HEK293 (cell line): ENCODE measurements around the gene GID8.

Experiments used
- BCL11A ChIP-seq: fragments of 450-650 bp; formaldehyde crosslinking; IDR thresholded peaks from 2 replicates; pipeline ENCODE4 v1.5.1; 2016; ENCODE audit warnings: low read depth, missing biosample characterization, missing genetic modification characterization
- GLIS1 ChIP-seq: fragments of 450-650 bp; formaldehyde crosslinking; IDR thresholded peaks from 2 replicates; pipeline ENCODE4 v1.5.1; 2016; ENCODE audit warnings: missing biosample characterization, missing genetic modification characterization
- HOXA7 ChIP-seq: sonication (generic); formaldehyde crosslinking; IDR thresholded peaks from 2 replicates; pipeline ENCODE4 v1.8.1; 2022; ENCODE audit warnings: missing genetic modification reagents, borderline replicate concordance
- HOXC10 ChIP-seq: sonication (generic); formaldehyde crosslinking; IDR thresholded peaks from 2 replicates; pipeline ENCODE4 v1.8.1; 2023; ENCODE audit warnings: mild to moderate bottlenecking, missing genetic modification reagents
- HOXD13 ChIP-seq: sonication (generic); formaldehyde crosslinking; IDR thresholded peaks from 2 replicates; pipeline ENCODE4 v1.8.0; 2022; ENCODE audit warnings: missing genetic modification reagents, borderline replicate concordance
- IKZF3 ChIP-seq: fragments of 450-650 bp; IDR thresholded peaks from 2 replicates; pipeline ENCODE4 v1.5.0; 2018; ENCODE audit warnings: missing biosample characterization, mild to moderate bottlenecking, missing genetic modification characterization, moderate library complexity
- INSM2 ChIP-seq: fragments of 450-650 bp; formaldehyde crosslinking; IDR thresholded peaks from 2 replicates; pipeline ENCODE4 v1.5.1; 2016; ENCODE audit warnings: missing biosample characterization, missing genetic modification characterization
- KLF1 ChIP-seq: fragments of 450-650 bp; formaldehyde crosslinking; IDR thresholded peaks from 2 replicates; pipeline ENCODE4 v1.5.1; 2016; ENCODE audit warnings: missing biosample characterization, missing genetic modification characterization
- KLF17 ChIP-seq: fragments of 450-650 bp; formaldehyde crosslinking; IDR thresholded peaks from 2 replicates; pipeline ENCODE4 v1.5.1; 2016; ENCODE audit warnings: missing biosample characterization, missing genetic modification characterization
- MZF1 ChIP-seq: fragments of 450-650 bp; formaldehyde crosslinking; IDR thresholded peaks from 2 replicates; pipeline ENCODE4 v1.5.1; 2017; ENCODE audit warnings: missing biosample characterization, missing genetic modification characterization, borderline replicate concordance
- PBX3 ChIP-seq: sonication (generic); formaldehyde crosslinking; IDR thresholded peaks from 2 replicates; pipeline ENCODE4 v1.8.1; 2022; ENCODE audit warnings: mild to moderate bottlenecking, moderate library complexity, missing genetic modification reagents
- PRDM1 ChIP-seq: fragments of 450-650 bp; formaldehyde crosslinking; IDR thresholded peaks from 2 replicates; pipeline ENCODE4; 2016; ENCODE audit warnings: missing biosample characterization, missing genetic modification characterization
- REPIN1 ChIP-seq: fragments of 450-650 bp; formaldehyde crosslinking; IDR thresholded peaks from 2 replicates; pipeline ENCODE4 v1.5.1; 2017; ENCODE audit warnings: missing biosample characterization, missing genetic modification characterization, low read depth
- ZBTB17 ChIP-seq: fragments of 450-650 bp; formaldehyde crosslinking; IDR thresholded peaks from 2 replicates; pipeline ENCODE4 v1.5.1; 2016; ENCODE audit warnings: missing biosample characterization, missing genetic modification characterization
- ZBTB44 ChIP-seq: fragments of 450-650 bp; IDR thresholded peaks from 2 replicates; pipeline ENCODE4 v1.5.1; 2018; ENCODE audit warnings: missing biosample characterization, mild to moderate bottlenecking, missing genetic modification characterization
- ZIC2 ChIP-seq: fragments of 450-650 bp; formaldehyde crosslinking; IDR thresholded peaks from 2 replicates; pipeline ENCODE4 v1.5.1; 2016; ENCODE audit warnings: missing biosample characterization, missing genetic modification characterization
- ZNF155 ChIP-seq: fragments of 450-650 bp; formaldehyde crosslinking; IDR thresholded peaks from 2 replicates; pipeline ENCODE4 v1.5.1; 2016; ENCODE audit warnings: missing biosample characterization, missing genetic modification characterization
- ZNF174 ChIP-seq: fragments of 450-650 bp; formaldehyde crosslinking; IDR thresholded peaks from 2 replicates; pipeline ENCODE4 v1.5.0; 2017; ENCODE audit warnings: missing biosample characterization, mild to moderate bottlenecking, missing genetic modification characterization
- ZNF239 ChIP-seq: fragments of 450-650 bp; formaldehyde crosslinking; IDR thresholded peaks from 2 replicates; pipeline ENCODE4 v1.5.1; 2016; ENCODE audit warnings: missing biosample characterization, missing genetic modification characterization
- ZNF302 ChIP-seq: fragments of 450-650 bp; formaldehyde crosslinking; IDR thresholded peaks from 2 replicates; pipeline ENCODE4 v1.5.1; 2016; ENCODE audit warnings: missing biosample characterization, missing genetic modification characterization, low read depth
- ZNF311 ChIP-seq: fragments of 450-650 bp; formaldehyde crosslinking; IDR thresholded peaks from 2 replicates; pipeline ENCODE4 v1.5.1; 2017; ENCODE audit warnings: missing biosample characterization, missing genetic modification characterization, borderline replicate concordance
- ZNF350 ChIP-seq: fragments of 450-650 bp; formaldehyde crosslinking; IDR thresholded peaks from 2 replicates; pipeline ENCODE4 v1.5.0; 2017; ENCODE audit warnings: missing biosample characterization, mild to moderate bottlenecking, missing genetic modification characterization
- ZNF404 ChIP-seq: fragments of 450-650 bp; formaldehyde crosslinking; IDR thresholded peaks from 2 replicates; pipeline ENCODE4 v1.5.1; 2017; ENCODE audit warnings: missing biosample characterization, missing genetic modification characterization
- ZNF48 ChIP-seq: fragments of 450-650 bp; formaldehyde crosslinking; IDR thresholded peaks from 2 replicates; pipeline ENCODE4 v1.5.1; 2016; ENCODE audit warnings: missing biosample characterization, missing genetic modification characterization
- ZNF548 ChIP-seq: fragments of 450-650 bp; formaldehyde crosslinking; IDR thresholded peaks from 2 replicates; pipeline ENCODE4 v1.5.1; 2016; ENCODE audit warnings: missing biosample characterization, missing genetic modification characterization
- ZNF558 ChIP-seq: fragments of 450-650 bp; formaldehyde crosslinking; IDR thresholded peaks from 2 replicates; pipeline ENCODE4 v1.5.1; 2016; ENCODE audit warnings: missing biosample characterization, missing genetic modification characterization
- ZNF561 ChIP-seq: fragments of 450-650 bp; IDR thresholded peaks from 2 replicates; pipeline ENCODE4 v1.5.1; 2018; ENCODE audit warnings: missing biosample characterization, missing genetic modification characterization, borderline replicate concordance
- ZNF600 ChIP-seq: fragments of 450-650 bp; formaldehyde crosslinking; IDR thresholded peaks from 2 replicates; pipeline ENCODE4 v1.5.1; 2016; ENCODE audit warnings: missing biosample characterization, missing genetic modification characterization
- ZNF621 ChIP-seq: fragments of 450-650 bp; formaldehyde crosslinking; IDR thresholded peaks from 2 replicates; pipeline ENCODE4 v1.5.1; 2017; ENCODE audit warnings: missing biosample characterization, missing genetic modification characterization
- ZSCAN30 ChIP-seq: fragments of 450-650 bp; IDR thresholded peaks from 2 replicates; pipeline ENCODE4 v1.5.1; 2018; ENCODE audit warnings: missing biosample characterization, mild to moderate bottlenecking, missing genetic modification characterization, moderate library complexity
- ZXDB ChIP-seq: fragments of 450-650 bp; formaldehyde crosslinking; IDR thresholded peaks from 2 replicates; pipeline ENCODE4 v1.5.1; 2016; ENCODE audit warnings: missing biosample characterization, missing genetic modification characterization
- TF ChIP-seq, protein P1 (sequence below): fragments of 450-650 bp; formaldehyde crosslinking; optimal IDR thresholded peaks from 2 replicates; pipeline ENCODE3; 2016; ENCODE audit warnings: missing biosample characterization, mild to moderate bottlenecking, missing genetic modification characterization
- TF ChIP-seq, protein P2 (sequence below): fragments of 450-650 bp; formaldehyde crosslinking; IDR thresholded peaks from 2 replicates; pipeline ENCODE4 v1.5.1; 2016; ENCODE audit warnings: missing biosample characterization, missing genetic modification characterization, low read depth

GID8 gene

GRCh38 chr20:62926229-62927127, 11.5 kb upstream of the GID8 start, which contains the start of gene DIDO1 (continued):
- TF ChIP-seq ZNF350 (no peak), INSM2 (tag by site-specific recombination) (peak; percentile 14; the same call in 1 of the 2 replicates), ZBTB17 (tag by site-specific recombination) (peak; percentile 65), GLIS1 (tag by site-specific recombination) (no peak), KLF17 (no peak), ZNF548 (tag by site-specific recombination) (no peak), IKZF3 (tag by site-specific recombination) (no peak), ZNF48 (no peak), ZNF404 (tag by site-specific recombination) (no peak), HOXA7 (CRISPR knock-in tag) (no peak), ZNF311 (tag by site-specific recombination) (no peak), ZNF621 (tag by site-specific recombination) (no peak), ZNF561 (tag by site-specific recombination) (no peak; the same call in 1 of the 2 replicates), ZNF600 (tag by site-specific recombination) (peak; percentile 89), HOXD13 (CRISPR knock-in tag) (no peak), PBX3 (0 out of 2 replicates have a peak, but pooled peaks have one; percentile 48), ZSCAN30 (peak; percentile 61; the same call in 1 of the 2 replicates), REPIN1 (tag by site-specific recombination) (no peak), ZNF155 (tag by site-specific recombination) (no peak), PRDM1 (tag by site-specific recombination) (peak; percentile 73; the same call in 1 of the 2 replicates), ZBTB44 (tag by site-specific recombination) (0 out of 2 replicates have a peak, but pooled peaks have one; percentile 26), KLF1 (peak; percentile 39; the same call in 1 of the 2 replicates), HOXC10 (CRISPR knock-in tag) (no peak), ZIC2 (tag by site-specific recombination) (no peak), ZNF174 (tag by site-specific recombination) (no peak), MZF1 (tag by site-specific recombination) (no peak), ZXDB (tag by site-specific recombination) (no peak; the same call in 1 of the 2 replicates), ZNF558 (no peak), BCL11A (tag by site-specific recombination) (no peak), ZNF239 (tag by site-specific recombination) (no peak), ZNF302 (tag by site-specific recombination) (no peak)
- TF ChIP-seq, protein P1, sequence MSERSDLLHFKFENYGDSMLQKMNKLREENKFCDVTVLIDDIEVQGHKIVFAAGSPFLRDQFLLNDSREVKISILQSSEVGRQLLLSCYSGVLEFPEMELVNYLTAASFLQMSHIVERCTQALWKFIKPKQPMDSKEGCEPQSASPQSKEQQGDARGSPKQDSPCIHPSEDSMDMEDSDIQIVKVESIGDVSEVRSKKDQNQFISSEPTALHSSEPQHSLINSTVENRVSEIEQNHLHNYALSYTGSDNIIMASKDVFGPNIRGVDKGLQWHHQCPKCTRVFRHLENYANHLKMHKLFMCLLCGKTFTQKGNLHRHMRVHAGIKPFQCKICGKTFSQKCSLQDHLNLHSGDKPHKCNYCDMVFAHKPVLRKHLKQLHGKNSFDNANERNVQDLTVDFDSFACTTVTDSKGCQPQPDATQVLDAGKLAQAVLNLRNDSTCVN (tag by site-specific recombination), result peak; percentile 49
- TF ChIP-seq, protein P2, sequence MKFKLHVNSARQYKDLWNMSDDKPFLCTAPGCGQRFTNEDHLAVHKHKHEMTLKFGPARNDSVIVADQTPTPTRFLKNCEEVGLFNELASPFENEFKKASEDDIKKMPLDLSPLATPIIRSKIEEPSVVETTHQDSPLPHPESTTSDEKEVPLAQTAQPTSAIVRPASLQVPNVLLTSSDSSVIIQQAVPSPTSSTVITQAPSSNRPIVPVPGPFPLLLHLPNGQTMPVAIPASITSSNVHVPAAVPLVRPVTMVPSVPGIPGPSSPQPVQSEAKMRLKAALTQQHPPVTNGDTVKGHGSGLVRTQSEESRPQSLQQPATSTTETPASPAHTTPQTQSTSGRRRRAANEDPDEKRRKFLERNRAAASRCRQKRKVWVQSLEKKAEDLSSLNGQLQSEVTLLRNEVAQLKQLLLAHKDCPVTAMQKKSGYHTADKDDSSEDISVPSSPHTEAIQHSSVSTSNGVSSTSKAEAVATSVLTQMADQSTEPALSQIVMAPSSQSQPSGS (tag by site-specific recombination), result no peak
